Large intestine (tissue), 12 donors: ENCODE data around the gene EIF5A2. TPM values are rescaled to one million over a fixed set of nuclear protein-coding genes. Genes with fewer than 3 reads are reported as not detected.
"Not testable (repeated sequence)": the region's sequence is repeated elsewhere in the genome, so short reads cannot be mapped to it uniquely, and the experiment has no call there.

Experiments used
- DNase-seq, 2 donors: peaks; one replicate each; pipeline versions ENCODE4 v3.0.0 to v3.0.0-alpha.2; 2013
- H3K27ac ChIP-seq: one replicate; pipeline ENCODE4 v1.5.1; 2013; ENCODE audit warnings: low read length
- H3K27me3 ChIP-seq: 2 replicates; pipeline ENCODE4 v1.6.1; 2013; ENCODE audit warnings: low read length; ENCODE audit not compliant: control insufficient read depth, insufficient read depth
- H3K36me3 ChIP-seq: 2 replicates; pipeline ENCODE4 v1.6.1; 2013; ENCODE audit warnings: low read length; ENCODE audit not compliant: control insufficient read depth, insufficient read depth
- H3K4me1 ChIP-seq: one replicate; pipeline ENCODE4 v1.6.1; 2013; ENCODE audit warnings: low read length; ENCODE audit not compliant: control insufficient read depth, insufficient read depth
- H3K4me3 ChIP-seq: one replicate; pipeline ENCODE4 v1.5.1; 2013; ENCODE audit warnings: low read length
- H3K9me3 ChIP-seq: one replicate; pipeline ENCODE4 v1.6.1; 2013; ENCODE audit warnings: mild to moderate bottlenecking, low read depth, low read length, moderate library complexity; ENCODE audit not compliant: control insufficient read depth
- WGBS: methylation state at CpG from one replicate; pipeline ENCODE4 v1.1.5; 2013; ENCODE audit warnings: low lambda C conversion rate; ENCODE audit not compliant: insufficient coverage; 5-methylcytosine and 5-hydroxymethylcytosine counted together
- long read RNA-seq, 11 donors: transcript quantifications; one replicate each; lab custom pipeline, GENCODE V29; 2026
- polyA plus RNA-seq: library from polyadenylated mRNA; unstranded; fragments of 120-200 nt; gene quantifications from one replicate; pipeline ENCODE4 v1.2.1, GENCODE V29; 2013

Gene EIF5A2
- polyA plus RNA-seq: 7.1 TPM
- long read RNA-seq, donor 1, full-length matches to known transcripts: 3 of 3 reads
- long read RNA-seq, donor 1, partial matches to known transcripts: 0 of 3 reads
- long read RNA-seq, donor 1, other reads (novel, unspliced or antisense): 0 of 3 reads
- long read RNA-seq, donor 2, full-length matches to known transcripts: 5 of 5 reads
- long read RNA-seq, donor 2, partial matches to known transcripts: 0 of 5 reads
- long read RNA-seq, donor 2, other reads (novel, unspliced or antisense): 0 of 5 reads
- long read RNA-seq, donor 3: 0 reads
- long read RNA-seq, donor 4: 0 reads
- long read RNA-seq, donor 5: 0 reads
- long read RNA-seq, donor 6, full-length matches to known transcripts: 3 of 3 reads
- long read RNA-seq, donor 6, partial matches to known transcripts: 0 of 3 reads
- long read RNA-seq, donor 6, other reads (novel, unspliced or antisense): 0 of 3 reads
- long read RNA-seq, donor 7, full-length matches to known transcripts: 2 of 2 reads
- long read RNA-seq, donor 7, partial matches to known transcripts: 0 of 2 reads
- long read RNA-seq, donor 7, other reads (novel, unspliced or antisense): 0 of 2 reads
- long read RNA-seq, donor 8, full-length matches to known transcripts: 7 of 7 reads
- long read RNA-seq, donor 8, partial matches to known transcripts: 0 of 7 reads
- long read RNA-seq, donor 8, other reads (novel, unspliced or antisense): 0 of 7 reads
- long read RNA-seq, donor 9, full-length matches to known transcripts: 5 of 5 reads
- long read RNA-seq, donor 9, partial matches to known transcripts: 0 of 5 reads
- long read RNA-seq, donor 9, other reads (novel, unspliced or antisense): 0 of 5 reads
- long read RNA-seq, donor 10, full-length matches to known transcripts: 4 of 4 reads
- long read RNA-seq, donor 10, partial matches to known transcripts: 0 of 4 reads
- long read RNA-seq, donor 10, other reads (novel, unspliced or antisense): 0 of 4 reads
- long read RNA-seq, donor 11, full-length matches to known transcripts: 2 of 2 reads
- long read RNA-seq, donor 11, partial matches to known transcripts: 0 of 2 reads
- long read RNA-seq, donor 11, other reads (novel, unspliced or antisense): 0 of 2 reads

- peak within 1 kb of the TSS; percentile 79 for H3K4me3 ChIP-seq
- H3K9me3 ChIP-seq: peaks cover 15% of the 10 kb centered on the region
- no CpG with 5 or more reads among the region's 73 CpGs for WGBS
- peak within 1 kb of the TSS; percentile 67 for H3K27ac ChIP-seq
- peak; percentile 95 to 96 for DNase-seq
- no peaks in the 10 kb centered on the region for H3K36me3 ChIP-seq
- H3K27me3 ChIP-seq: peaks cover 3% of the 10 kb centered on the region
- peaks cover 14% of the 10 kb centered on the region for H3K4me1 ChIP-seq
These were observed at the start of gene EIF5A2 for GRCh38 chr3:170908235-170909116. Gene EIF5A2, minus strand, starts transcription at chr3:170908637. Its CDS starts 831 bp downstream, at chr3:170907806.

DNA sequence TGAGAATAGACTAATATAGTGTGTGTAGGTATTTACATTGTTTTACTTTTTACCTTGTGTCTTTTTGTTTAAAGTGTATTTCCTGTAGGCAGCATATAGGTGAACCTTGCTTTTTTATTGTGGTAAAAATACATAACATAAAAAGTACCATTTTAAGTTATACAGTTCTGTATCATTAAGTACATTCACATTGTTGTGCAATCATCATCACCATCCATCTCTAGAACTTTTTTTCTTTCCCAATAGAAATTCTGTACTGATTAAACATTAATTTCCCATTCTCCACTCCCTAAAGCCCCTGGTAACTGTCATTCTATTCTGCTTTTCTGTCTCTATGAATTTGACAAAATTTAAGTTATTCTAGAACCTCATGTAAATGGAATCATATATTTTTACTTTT, 48.2 kb upstream of the EIF5A2 start:
- Histone ChIP-seq H3K9me3 (no peaks in the 10 kb centered on the region), H3K36me3 (no peaks in the 10 kb centered on the region), H3K4me3 (no peak overlapping the region), H3K27me3 (no peaks in the 10 kb centered on the region), H3K27ac (no peak overlapping the region), H3K4me1 (no peaks in the 10 kb centered on the region)
- no peak for DNase-seq

GRCh38 chr3:170953736-170954135, 45.3 kb upstream of the EIF5A2 start:
- no peaks in the 10 kb centered on the region for H3K36me3 ChIP-seq
- H3K9me3 ChIP-seq: no peaks in the 10 kb centered on the region
- H3K4me3 ChIP-seq: no peak overlapping the region
- no peak for DNase-seq
- no peaks in the 10 kb centered on the region for H3K4me1 ChIP-seq
- WGBS: 84% methylated on average over 3 of the region's 12 CpGs
- H3K27ac ChIP-seq: no peak overlapping the region
- no peaks in the 10 kb centered on the region for H3K27me3 ChIP-seq

DNA sequence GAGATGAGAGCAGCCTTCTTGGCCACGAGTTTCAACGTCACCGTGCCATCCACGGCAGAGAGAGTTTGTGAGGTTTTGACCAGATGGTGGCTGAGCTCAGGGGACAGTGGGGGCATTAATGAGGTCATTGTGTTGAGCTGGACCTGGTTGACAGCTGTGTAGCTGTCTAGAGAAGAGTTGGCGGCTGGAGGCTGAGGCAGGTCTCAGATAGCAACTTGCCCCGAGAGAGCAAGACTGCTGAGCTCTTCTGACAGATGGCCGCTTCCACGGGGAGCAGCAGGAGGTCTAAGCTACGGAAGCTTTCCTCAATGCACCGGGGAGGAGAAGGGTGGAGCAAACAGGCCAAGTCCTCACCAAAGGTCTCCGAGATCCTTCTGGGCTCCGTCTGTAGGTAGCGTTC, 44.8 kb upstream of the EIF5A2 start:
- no CpG with 5 or more reads among the region's 13 CpGs for WGBS
- Histone ChIP-seq H3K36me3 (no peaks in the 10 kb centered on the region), H3K4me3 (no peak overlapping the region), H3K27ac (no peak overlapping the region), H3K4me1 (no peaks in the 10 kb centered on the region), H3K9me3 (no peaks in the 10 kb centered on the region), H3K27me3 (no peaks in the 10 kb centered on the region)
- DNase-seq: no peak

DNA sequence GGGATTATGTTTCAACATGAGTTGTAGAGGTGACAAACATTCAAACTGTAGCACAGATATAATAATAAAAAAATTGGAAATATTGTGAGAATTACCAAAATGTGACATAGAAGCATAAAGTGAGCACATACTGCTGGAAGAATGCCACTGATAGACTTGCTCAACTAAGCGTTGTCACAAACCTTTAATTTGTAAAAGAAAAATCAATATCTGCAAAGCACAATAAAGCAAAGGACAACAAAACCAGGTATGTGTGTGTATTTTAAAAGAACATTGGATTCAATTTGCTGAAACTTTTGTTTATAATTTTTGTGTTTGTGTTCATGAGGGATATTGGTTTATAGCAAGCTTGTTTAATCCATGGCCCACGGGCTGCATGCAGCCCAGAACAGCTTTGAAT, 40.8 kb upstream of the EIF5A2 start:
- H3K27me3 ChIP-seq: no peaks in the 10 kb centered on the region
- H3K9me3 ChIP-seq: peaks cover 11% of the 10 kb centered on the region
- WGBS: 100% methylated on average over 1 of the region's 2 CpGs
- no peak overlapping the region for H3K27ac ChIP-seq
- H3K4me3 ChIP-seq: no peak overlapping the region
- H3K4me1 ChIP-seq: no peaks in the 10 kb centered on the region
- H3K36me3 ChIP-seq: no peaks in the 10 kb centered on the region
- DNase-seq: no peak

- DNase-seq: no peak
- no peaks in the 10 kb centered on the region for H3K27me3 ChIP-seq
- WGBS: no CpG with 5 or more reads among the region's 25 CpGs
- no peak overlapping the region for H3K27ac ChIP-seq
- peaks cover 11% of the 10 kb centered on the region for H3K9me3 ChIP-seq
- H3K4me3 ChIP-seq: no peak overlapping the region
- no peaks in the 10 kb centered on the region for H3K36me3 ChIP-seq
- H3K4me1 ChIP-seq: no peaks in the 10 kb centered on the region
These were observed 38.8 kb upstream of the EIF5A2 start for GRCh38 chr3:170947018-170947769.

GRCh38 chr3:170942011-170942410, 33.6 kb upstream of the EIF5A2 start:
- Histone ChIP-seq H3K4me3 (no peak overlapping the region), H3K27ac (no peak overlapping the region), H3K27me3 (no peaks in the 10 kb centered on the region), H3K9me3 (peaks cover 13% of the 10 kb centered on the region), H3K36me3 (no peaks in the 10 kb centered on the region), H3K4me1 (no peaks in the 10 kb centered on the region)
- no peak for DNase-seq

- Histone ChIP-seq H3K4me3 (no peak overlapping the region), H3K36me3 (no peaks in the 10 kb centered on the region)
- WGBS: no CpG with 5 or more reads among the region's 1 CpG
These were observed 33.1 kb upstream of the EIF5A2 start for GRCh38 chr3:170941551-170941950.

DNA sequence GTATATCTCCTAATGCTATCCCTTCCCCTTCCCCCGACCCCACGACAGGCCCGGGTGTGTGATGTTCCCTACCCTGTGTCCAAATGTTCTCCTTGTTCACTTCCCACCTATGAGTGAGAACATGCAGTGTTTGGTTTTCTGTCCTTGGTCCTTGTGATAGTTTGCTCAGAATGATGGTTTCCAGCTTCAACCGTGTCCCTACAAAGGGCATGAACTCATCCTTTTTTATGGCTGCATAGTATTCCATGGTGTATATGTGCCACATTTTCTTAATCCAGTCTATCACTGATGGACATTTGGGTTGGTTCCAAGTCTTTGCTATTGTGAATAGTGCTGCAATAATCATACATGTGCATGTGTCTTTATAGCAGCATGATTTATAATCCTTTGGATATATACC, 24.6 kb upstream of the EIF5A2 start:
- WGBS: no CpG with 5 or more reads among the region's 4 CpGs
- H3K27ac ChIP-seq, H3K27me3 ChIP-seq, H3K4me3 ChIP-seq, H3K9me3 ChIP-seq, DNase-seq, H3K4me1 ChIP-seq, H3K36me3 ChIP-seq: not testable (repeated sequence)

More at GRCh38 chr3:170941551-170941950, 33.1 kb upstream of the EIF5A2 start:
- Histone ChIP-seq H3K27me3 (no peaks in the 10 kb centered on the region), H3K4me1 (no peaks in the 10 kb centered on the region), H3K27ac (no peak overlapping the region), H3K9me3 (peaks cover 8% of the 10 kb centered on the region)
- no peak for DNase-seq
